Epithelial cell of esophagus (primary cell): Measurements from ENCODE around the gene PDE4B.

Source experiments
- DNase-seq: peaks from one replicate; pipeline ENCODE4 v3.0.0; 2010; ENCODE audit warnings: low read depth
- H3K4me3 ChIP-seq: 2 replicates; pipeline ENCODE4 v1.5.1; 2011; ENCODE audit warnings: mild to moderate bottlenecking, low read length, control low read depth
- CTCF ChIP-seq: IDR thresholded peaks from 2 replicates; pipeline ENCODE4 v1.5.1; 2011; ENCODE audit warnings: low read depth, mild to moderate bottlenecking, low read length, control low read depth, inconsistent platforms; ENCODE audit not compliant: insufficient read depth; ENCODE audit errors: missing control alignments

The PDE4B gene

GRCh38 chr1:66357478-66358197, 564.9 kb downstream of the PDE4B start:
- no peak for TF ChIP-seq CTCF
- DNase-seq = no peak
- H3K4me3 ChIP-seq = no peak overlapping the region

GRCh38 chr1:66359269-66359668, 566.6 kb downstream of the PDE4B start:
- no peak overlapping the region for H3K4me3 ChIP-seq
- TF ChIP-seq CTCF = no peak
- DNase-seq = no peak

- no peak overlapping the region for H3K4me3 ChIP-seq
- TF ChIP-seq CTCF = no peak
- no peak for DNase-seq
Measured at GRCh38 chr1:66359815-66360214, 567.1 kb downstream of the PDE4B start.

GRCh38 chr1:66360285-66360724, 567.6 kb downstream of the PDE4B start:
- H3K4me3 ChIP-seq = no peak overlapping the region
- TF ChIP-seq CTCF = no peak
- no peak for DNase-seq

- no peak overlapping the region for H3K4me3 ChIP-seq
- DNase-seq = peak; percentile 76
- no peak for TF ChIP-seq CTCF
Measured at GRCh38 chr1:66364578-66365391, 572.1 kb downstream of the PDE4B start.

GRCh38 chr1:66365635-66366034, 572.9 kb downstream of the PDE4B start:
- no peak overlapping the region for H3K4me3 ChIP-seq
- peak; percentile 42 for DNase-seq
- TF ChIP-seq CTCF = no peak
